ENCODE data around the gene SSBP2.
A peak's percentile ranks its signal among the peaks of the same experiment; 100 is the strongest.
"Not testable (repeated sequence)": the region's sequence is repeated elsewhere in the genome, so short reads cannot be mapped to it uniquely, and the experiment has no call there.

SSBP2 gene

DNA sequence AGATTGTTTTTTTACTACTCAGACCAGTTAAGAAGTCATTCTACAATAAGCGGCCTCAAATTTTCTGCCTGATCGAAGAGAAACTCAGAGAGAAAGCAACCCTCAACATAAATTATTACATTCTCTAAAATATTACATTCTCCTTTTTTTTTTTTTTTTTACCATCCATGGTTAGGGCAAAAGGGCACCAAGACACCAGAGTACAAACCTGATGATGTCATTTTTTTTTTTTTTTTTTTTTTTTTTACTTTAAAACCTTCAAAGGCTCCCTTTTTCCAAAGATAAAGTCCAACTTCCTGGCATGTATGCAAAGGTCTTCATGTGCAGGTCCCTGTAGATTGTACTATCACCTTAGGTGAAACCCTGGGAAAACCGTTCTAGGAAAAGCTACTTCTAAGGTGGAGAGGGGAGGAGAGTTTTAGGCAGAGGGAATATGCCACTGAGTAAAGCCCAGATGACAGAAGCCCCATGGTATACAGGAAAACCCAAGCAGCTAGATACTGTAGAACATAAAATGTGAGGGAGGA is 104.4 kb downstream of the SSBP2 start:
- DNase-seq, result no peak

DNA sequence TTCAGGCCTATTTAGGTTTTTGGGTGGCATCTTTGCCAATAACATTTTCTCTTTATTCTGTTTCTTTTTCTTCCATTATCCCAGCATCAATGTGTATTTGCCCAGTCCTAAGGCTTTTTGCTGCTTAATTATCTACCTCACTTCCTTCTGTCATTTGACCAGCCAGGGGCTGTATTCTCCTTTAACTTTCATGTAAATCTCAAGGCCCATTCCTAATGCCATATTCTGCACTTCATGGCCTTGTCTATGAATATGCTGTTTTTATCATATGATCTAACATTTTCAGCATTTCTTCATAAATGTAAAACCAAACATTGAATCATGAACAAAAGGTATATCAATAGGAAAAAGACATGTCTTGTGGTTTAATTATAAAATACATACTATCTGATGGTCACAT is 108.7 kb downstream of the SSBP2 start:
- no peak for DNase-seq

GRCh38 chr5:81639556-81639955 is 111.3 kb downstream of the SSBP2 start:
- DNase-seq, result no peak

DNA sequence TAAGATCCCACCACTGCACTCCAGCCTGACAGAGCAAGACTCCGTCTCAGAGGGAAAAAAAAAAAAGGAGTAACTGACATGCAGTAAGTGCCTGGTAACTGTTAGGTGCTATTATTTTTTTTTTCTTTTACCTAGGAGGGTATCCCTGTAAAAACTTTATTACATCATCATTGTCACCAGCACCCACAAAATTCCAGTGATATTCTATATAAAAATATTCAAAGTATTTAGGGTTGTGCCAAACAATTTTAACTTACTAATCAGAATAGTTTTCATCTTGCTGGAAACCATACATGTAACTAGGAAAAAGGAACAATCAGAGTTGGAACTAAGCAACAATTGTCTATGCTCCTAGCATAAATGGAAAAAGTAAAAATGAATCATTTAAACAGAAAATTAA is 112.4 kb downstream of the SSBP2 start:
- no peak for DNase-seq

DNA sequence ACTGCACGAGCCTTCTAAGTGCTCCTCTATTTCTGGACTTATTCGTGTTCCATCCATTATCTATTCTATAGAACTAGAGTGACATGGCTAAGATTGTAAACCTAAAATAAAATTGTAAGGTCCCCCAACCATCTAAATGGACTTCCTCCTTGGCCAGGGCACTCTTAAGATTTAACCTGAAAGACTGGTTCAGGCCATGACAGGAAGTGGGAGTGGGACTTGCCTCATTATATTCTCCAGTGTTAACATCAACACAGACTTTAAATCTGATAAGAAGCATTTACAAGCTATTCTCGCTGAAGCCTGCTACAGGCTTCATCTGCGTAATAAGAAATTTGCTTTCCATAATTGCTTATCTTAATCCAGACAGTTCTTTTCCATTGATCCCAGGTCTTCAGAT is 117.0 kb downstream of the SSBP2 start:
- DNase-seq, result no peak

GRCh38 chr5:81633471-81633870 is 117.4 kb downstream of the SSBP2 start:
- DNase-seq, result no peak

DNA sequence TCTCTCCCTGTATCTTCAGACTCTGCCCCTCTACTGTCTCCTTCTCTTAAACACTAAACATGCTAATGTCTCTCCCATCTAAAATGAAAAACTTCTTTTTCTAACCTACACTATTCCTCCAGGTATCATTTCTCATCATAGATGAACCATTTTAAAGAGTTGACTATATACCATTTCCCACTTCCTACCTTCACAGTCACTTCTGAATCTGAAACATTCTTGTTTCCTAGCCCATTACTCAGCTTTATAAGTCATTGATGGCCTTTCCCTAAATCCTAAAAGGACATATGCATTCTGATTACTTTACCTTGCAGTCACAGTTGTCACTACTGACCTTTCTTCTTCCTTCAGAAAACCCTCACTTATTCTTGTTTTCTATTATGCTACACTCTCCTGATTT is 118.2 kb downstream of the SSBP2 start:
- DNase-seq, result no peak

- no peak for DNase-seq
Observed at GRCh38 chr5:81631621-81632020, 119.3 kb downstream of the SSBP2 start.

- DNase-seq, result no peak
Observed at GRCh38 chr5:81631124-81631523, 119.8 kb downstream of the SSBP2 start.

GRCh38 chr5:81630684-81631083 is 120.2 kb downstream of the SSBP2 start:
- no peak for DNase-seq

DNA sequence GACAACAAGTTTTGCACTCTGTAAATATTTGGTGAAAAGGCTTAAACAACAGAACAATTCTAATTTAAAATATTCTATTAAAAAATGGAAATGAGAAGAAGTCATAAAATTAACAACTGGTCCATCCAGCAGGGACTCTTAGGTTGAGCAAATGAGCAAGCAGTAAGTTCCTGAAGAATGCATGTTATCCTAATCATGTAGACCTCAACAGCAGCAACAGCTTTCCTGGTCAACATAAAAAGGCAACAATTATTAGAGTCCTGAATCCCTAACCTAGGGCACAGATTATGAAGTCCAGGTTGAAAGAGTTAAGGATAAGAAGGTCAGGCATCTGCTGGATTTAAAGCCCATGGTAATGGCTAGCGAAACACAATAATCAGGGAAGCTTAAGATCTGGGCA is 120.9 kb downstream of the SSBP2 start:
- no peak for DNase-seq

DNA sequence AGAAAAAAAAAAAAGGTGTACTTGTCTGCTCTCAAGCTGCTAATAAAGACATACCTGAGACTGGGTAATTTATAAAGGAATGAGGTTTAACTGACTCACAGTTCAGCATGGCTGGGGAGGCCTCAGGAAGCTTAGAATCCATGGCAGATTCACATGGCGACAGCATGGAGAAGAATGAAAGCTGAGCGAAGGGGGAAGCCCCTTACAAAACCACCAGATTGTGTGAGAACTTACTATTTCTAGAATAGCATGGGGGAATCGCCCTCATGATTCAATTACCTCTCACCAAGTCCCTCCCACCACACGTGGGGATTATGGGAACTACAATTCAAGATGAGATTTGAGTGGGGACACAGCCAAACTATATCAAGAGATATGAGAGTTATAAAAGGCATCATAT is 122.8 kb downstream of the SSBP2 start:
- not testable (repeated sequence) for DNase-seq

- DNase-seq, result no peak
Observed at GRCh38 chr5:81626524-81626923, 124.4 kb downstream of the SSBP2 start.

- no peak for DNase-seq
Observed at GRCh38 chr5:81609810-81610375, 141.0 kb downstream of the SSBP2 start.

GRCh38 chr5:81608976-81609375 is 141.9 kb downstream of the SSBP2 start:
- DNase-seq, result no peak

DNA sequence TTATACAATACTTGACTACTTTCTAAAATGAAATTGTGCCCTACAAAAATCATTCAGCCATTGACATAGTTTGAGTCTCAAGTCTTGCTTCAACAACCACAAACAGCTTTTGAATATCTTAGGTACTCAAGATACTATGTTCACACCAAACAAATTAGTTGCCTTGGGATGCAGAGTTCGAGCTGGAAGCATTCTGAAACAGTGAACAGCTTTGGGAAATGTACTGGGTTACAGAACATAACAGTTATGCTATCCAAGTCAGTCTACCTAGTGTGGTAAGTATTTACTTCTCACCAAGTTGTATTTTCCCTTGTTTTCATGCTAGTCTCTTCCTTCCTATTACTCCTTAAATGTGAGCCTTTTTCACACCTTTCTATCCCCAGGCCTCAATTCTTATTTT is 143.2 kb downstream of the SSBP2 start:
- DNase-seq, result no peak

DNA sequence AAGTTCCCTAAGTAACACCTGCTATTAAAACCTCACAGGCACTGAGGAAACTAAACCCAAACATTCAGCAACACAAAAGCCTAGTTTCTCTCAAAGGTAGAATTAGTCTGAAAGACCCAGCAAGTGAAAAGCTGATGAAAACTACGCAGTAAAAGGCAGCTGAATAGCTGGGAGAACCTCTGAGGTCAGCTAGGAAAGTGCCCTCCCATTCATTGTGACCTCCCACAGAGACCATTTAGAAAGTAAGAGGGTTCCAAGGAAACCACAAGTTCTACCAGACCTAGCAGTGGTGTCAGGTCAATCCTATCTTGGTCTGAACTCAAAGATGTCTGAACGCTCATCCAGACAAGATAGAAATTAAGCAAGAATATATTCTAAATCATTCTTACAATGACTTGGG is 144.7 kb downstream of the SSBP2 start:
- no peak for DNase-seq

DNA sequence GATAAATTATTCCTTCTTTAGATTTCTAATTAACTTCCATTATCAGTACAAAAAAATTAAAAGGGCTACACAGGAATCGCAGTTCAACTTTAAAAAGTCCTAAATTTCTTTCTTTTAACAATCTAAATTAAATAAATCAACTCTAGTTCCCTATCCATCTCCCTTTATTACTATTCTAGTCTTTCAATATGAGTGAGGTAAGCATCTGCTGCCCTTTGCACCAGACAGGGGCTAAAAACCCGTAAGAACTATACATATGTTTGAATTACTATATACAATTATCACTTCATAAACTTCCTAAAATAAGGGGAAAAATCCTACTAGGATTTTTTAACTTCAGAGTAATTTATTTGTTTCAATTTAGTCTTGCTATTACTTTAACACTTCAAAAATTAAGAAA is 145.6 kb downstream of the SSBP2 start:
- DNase-seq, result no peak

DNA sequence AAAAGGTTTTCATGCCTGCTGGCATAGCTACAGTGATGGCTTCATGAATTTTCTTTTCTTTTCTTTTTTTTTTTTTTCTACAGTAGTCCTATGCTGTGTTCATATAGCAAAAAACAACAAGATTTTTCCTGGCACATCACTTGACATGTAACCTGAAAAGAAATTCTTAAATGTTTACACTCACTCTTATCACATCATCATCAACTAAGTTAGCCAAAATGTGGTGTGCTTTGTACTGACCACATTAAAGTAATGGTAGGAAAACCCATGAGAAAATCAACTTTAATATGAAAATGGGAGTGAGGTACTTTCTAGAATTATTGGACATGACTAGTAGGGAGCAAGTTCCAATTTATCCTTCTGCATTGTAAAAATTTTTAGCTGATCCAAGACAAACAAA is 146.7 kb downstream of the SSBP2 start:
- DNase-seq, result no peak

GRCh38 chr5:81601919-81602318 is 149.0 kb downstream of the SSBP2 start:
- DNase-seq, result no peak

DNA sequence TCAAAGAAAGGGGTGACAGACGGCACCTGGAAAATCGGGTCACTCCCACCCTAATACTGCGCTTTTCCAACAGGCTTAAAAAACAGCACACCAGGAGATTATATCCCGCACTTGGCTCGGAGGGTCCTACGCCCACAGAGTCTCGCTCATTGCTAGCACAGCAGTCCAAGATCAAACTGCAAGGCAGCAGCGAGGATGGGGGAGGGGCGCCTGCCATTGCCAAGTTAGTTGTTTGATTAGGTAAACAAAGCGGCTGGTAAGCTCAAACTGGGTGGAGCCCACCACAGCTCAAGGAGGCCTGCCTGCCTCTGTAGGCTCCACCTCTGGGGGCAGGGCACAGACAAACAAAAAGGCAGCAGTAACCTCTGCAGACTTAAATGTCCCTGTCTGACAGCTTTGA is 158.8 kb downstream of the SSBP2 start:
- DNase-seq, result not testable (repeated sequence)

GRCh38 chr5:81590498-81591384 is 160.2 kb downstream of the SSBP2 start:
- DNase-seq, result no peak

- DNase-seq, result peak; percentile 73
Observed at GRCh38 chr5:81579262-81579924, 171.5 kb downstream of the SSBP2 start.

DNA sequence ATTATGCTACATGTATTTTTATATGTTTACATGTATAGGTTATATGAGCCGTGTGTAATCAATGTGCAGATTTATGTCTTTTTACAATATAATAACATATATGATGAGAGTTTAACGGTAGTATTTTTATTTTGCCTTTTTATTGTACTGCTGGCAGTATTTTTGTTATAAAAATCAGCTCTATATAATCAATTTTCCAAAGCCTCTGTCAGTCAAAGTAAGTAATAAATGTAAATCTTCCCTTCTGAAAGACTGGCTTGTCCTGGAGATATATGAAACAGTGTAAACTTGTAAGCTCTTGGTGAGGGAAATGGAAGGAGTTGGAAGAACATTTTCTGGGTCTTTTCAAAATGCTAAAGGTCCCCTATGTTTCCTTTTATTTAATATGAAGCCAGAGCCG is 173.8 kb downstream of the SSBP2 start:
- no peak for DNase-seq
